Fibroblast of skin of back (primary cell): ENCODE measurements around the gene TREML1.

ENCODE experiments used
- DNase-seq: peaks from one replicate; pipeline ENCODE4 v3.0.0-alpha.2; 2013

Gene TREML1

GRCh38 chr6:41177695-41178094 is 23.5 kb upstream of the TREML1 start:
- no peak for DNase-seq

DNA sequence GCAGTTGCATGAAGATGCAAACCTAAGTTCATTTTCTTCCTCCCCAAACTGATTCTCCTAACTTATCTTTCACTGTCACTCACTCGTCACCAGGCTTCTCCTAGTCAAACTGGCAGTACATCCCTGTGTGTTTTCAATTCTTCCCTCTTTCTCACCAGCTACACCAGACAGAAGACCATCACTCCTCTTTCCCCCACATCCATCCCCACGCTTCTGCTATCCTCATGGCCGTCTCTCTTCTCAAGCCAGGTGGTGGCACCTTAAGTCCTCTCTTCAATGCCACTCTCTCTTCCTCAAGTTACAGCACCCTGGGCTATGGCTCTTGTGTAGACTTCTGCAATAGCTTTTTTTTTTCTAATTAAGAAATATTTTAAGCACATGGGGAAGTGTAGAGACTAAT is 23.1 kb upstream of the TREML1 start:
- DNase-seq = no peak

- no peak for DNase-seq
Measured at GRCh38 chr6:41176189-41176588, 22.0 kb upstream of the TREML1 start.

DNA sequence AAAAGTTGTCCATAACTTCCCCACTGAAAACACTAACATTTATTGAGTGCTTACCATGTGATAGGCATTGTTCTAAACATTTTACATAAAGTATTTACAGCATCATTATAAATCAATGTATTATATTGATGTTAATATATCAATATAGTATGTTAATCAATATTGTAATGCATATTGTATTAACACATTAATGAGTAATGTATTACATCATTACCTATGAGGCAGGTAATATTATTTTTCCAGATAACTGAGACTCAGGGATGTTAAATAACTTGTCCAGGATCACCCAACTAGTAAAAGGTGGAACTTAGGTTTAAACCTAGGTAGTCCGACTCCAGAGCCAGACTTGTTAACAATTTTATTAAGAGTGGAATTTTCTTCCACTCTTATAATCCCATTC is 20.9 kb upstream of the TREML1 start:
- DNase-seq = no peak

GRCh38 chr6:41174610-41175009 is 20.5 kb upstream of the TREML1 start:
- no peak for DNase-seq

DNA sequence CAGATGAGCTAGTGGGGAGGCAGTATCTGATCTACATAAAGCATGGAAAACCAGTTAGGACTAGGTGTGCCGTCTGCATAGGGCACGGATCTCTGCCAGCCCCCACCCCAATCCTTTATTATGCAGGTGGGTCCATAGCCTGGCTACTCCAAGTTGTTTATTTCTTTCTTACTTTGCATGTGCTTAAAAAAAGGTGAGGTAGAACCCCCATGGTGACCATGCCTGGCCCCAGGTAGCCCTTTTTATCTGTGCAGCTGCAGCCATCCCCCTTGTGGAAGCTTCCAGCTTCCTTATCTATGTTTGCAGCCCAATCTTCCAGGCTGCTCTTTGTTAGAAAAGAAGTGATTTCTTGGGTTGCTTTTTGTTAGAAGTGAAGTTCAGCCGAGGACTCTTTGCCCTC is 17.8 kb upstream of the TREML1 start:
- no peak for DNase-seq

DNA sequence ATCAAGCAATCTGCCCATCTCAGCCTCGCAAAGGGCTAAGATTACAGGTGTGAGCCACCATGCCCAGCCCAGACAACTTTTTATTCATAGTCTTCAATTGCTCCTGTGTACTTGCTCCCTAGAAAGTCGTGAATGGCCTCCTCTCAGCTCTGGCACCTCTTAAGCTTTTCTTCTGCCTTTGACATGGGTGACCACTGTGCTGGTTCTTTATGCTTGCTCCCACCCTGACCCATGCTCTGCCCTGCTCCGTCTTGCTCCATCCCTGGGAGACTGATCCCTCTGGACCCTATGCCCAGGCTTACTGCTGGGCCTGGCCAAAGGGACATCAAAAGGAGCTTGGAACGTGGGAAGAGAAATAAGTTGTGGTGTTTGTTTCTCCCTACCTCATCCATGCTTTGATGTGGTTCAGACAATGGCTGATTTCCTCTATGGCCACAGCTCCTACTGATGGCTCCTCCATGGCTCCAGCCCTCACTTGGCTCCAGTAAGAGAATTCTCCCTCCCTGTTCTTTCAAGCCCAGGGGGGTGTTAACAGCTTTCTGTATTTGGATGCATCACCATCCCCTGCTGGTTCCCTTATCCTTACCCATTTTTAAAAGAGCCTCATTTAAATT is 16.5 kb upstream of the TREML1 start:
- DNase-seq = no peak

GRCh38 chr6:41167173-41167963 is 13.2 kb upstream of the TREML1 start:
- DNase-seq = peak; percentile 26

DNA sequence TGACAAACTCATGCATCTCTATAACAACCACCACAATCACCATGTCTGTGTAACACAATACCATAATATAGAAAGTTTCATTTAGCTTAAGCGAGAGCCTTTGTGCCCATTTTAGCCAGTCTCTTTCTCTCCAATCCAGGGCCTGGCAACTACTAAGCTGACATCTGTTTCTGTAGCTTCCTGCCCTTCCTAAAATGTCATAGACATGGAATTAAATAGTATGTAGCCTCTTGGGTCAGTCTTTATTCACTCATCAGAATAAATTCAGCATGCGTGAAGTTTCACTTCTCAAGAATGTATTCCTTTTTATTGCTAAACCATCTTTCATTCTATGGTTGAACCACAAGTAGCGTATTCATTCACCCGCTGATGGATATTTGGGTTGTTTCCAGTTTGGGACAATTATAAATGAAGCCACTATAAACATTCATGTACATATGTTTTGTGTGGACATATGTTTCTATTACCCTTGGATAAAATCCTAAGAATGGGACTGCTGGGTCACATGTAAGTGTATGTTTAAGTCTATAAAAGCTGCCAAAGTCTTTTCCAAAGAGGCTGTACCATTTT is 10.5 kb upstream of the TREML1 start:
- DNase-seq = no peak

DNA sequence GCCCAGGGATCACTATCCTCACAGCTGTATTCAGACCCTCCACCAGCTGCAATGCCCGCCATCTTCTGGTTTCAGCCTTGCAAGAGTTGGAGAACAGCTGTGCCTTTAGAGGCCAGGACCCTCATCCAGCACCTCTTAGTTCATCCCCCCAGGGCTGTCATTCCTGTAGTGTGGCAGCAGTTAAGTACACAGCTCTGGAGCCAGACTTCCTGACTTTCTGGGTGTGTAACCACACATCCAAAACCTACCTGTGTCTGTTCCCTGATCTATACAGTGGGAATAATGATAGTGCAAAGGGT is 9.2 kb upstream of the TREML1 start:
- no peak for DNase-seq

DNA sequence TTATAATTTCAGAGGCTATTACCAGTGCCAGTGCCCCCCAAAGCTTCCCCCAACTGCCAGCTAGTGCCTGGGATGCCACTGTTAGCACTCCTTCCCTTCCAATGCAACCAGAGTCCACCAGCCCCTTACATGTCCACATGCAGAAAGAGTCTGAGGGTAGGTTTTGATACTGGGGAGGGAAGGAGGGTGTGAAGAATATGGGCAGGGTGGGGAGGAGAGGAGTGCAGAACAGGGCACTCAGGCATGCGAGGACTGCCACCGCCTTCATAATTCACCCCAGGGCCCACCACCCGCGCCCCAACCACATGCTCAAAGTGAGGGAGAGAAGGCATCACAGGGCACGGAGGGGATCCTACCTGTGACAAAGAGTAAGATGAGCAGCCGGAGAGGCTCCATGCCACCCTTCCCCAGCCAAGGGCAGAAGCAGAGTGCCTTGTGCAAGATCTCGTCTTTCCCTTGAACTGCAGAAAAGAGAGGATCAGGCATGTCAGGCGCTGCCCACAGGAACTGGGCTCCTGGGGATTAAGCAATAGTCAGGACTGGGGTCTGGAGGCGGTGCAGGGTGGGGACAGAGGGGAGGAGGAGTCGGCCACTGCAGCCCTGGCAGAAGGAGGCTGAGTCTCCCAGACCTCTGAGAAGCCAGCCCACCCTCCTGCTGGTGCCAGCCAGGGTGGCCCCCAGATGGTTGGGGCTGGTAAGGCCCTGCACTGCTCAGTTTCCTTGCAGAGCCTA is 8.7 kb upstream of the TREML1 start, which contains the start of gene TREM2:
Gene TREM2, minus strand, starts transcription at position 430 of the 732 bp plus-strand sequence. Its CDS starts 34 bp downstream, at position 396.
- DNase-seq = no peak

DNA sequence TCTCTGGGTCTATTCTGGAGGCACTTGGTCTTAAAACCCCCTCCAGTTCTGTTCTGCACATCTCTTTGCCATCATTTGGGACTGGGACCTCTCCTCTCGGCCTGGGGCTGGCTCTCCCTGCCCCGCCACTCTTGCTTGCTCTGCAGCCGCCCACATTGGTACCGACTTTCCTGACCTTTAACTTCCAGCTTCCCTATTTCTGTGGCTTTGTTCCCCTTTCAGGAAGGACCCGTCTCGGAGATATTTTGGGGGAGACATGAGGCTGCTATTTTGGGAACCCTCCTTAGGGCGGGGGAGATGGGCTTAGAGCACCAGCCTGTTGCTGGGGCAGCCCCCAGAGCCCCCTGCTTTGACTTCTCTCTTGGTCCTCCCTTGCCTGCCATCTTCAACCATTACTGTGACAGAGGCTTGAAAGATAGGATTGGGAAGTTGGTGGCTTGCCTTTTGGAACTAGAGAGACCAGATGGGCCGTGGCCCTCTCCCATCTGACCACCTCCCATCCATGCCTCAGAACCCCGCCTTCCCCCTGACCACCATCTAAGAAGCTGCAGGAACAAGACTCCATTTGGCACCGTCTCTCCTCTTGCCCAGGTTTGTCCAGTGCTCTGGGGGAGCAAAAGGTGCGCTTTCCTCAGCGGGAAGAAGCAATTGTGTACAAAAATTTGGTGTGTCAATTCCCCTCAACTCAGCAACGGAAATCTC is 7.9 kb upstream of the TREML1 start:
- no peak for DNase-seq

DNA sequence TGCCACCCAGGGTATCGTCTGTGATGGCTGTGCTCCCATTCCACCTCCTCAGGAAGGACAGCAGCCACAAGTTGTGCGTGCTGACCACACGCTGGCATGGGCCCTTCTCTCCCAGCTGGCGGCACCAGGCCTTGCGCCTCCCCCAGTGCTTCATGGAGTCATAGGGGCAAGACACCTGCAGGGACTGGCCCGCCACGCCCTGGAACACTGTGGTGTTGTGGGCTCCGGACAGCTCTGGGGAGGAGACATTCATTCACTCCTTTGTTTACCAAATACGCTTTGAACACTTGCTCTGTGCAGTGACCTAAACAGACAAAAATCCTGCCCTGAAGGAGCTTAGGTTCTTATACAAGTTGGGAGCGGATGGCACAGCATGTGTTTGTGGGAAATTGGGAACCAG is 7.2 kb upstream of the TREML1 start:
- no peak for DNase-seq

GRCh38 chr6:41160933-41161332 is 6.8 kb upstream of the TREML1 start:
- DNase-seq = no peak

GRCh38 chr6:41159415-41160082 is 5.4 kb upstream of the TREML1 start:
- no peak for DNase-seq

DNA sequence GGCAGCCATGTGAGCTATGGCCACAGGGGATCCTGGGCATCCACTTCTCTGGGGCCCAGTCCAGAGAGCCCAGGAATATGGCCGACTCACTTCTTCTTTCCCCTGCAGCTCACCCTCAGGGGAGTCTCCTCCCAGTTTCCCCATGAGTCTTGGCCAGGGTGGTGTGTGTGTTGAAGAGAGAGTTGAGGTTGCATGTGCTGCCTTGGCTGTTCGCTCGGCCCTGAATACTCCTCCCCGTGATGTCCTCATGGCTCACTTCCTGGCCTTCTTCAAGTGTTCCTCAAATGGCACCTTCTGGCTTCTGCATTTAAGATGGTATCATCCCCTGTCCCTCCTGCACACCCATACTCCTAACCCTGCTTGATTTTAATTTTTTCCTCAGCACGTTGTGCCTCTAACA is 3.2 kb upstream of the TREML1 start:
- no peak for DNase-seq

DNA sequence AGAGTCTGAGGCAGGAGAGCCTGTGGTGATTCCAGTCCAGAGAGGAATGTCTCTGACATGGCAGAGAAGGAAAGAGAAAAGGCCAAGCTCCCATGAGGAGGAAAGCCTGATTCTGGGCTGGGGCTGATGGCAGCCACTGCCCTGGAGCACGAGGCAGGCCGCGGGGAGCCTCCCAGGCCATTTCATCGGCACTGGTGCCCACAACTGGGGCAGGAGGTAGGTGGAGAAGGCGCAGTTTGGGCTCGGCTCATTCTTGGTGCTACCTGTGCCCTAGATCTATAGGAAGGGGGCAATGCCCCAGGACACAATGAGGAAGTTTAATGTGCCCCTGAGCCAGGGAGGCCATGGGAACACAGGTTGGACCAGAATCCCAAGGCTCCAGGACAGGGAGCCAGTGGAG is 2.6 kb upstream of the TREML1 start:
- no peak for DNase-seq

- no peak for DNase-seq
Measured at GRCh38 chr6:41156001-41156400, 1.9 kb upstream of the TREML1 start.

GRCh38 chr6:41155132-41155805 is 1.1 kb upstream of the TREML1 start:
- DNase-seq = no peak

DNA sequence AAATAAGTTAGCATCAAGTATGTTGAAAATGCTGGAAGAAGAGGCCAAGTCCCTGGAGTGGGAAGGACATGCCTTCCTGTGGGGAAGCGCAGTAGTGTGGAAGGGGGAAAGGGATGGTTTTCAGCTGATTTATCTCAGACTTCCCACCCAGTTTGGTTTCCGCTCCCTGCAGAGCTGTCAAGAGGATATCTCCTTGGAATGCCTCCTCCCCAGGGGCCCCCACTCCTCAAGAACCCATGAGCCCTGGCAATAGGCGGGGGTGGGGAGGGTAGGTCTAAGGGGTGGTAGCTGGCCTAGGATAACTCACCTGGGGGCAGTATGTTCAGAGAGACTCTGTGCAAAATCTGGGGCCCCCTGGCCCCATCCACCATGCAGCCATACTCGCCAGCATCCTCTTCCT is 696 bp downstream of the TREML1 start:
- DNase-seq = no peak

GRCh38 chr6:41150671-41151070 is 3.5 kb downstream of the TREML1 start:
- DNase-seq = no peak

- no peak for DNase-seq
Measured at GRCh38 chr6:41147917-41148316, 6.2 kb downstream of the TREML1 start.
